Stimulated activated CD8-positive, alpha-beta memory T cell treated with anti-CD3 and anti-CD28 coated beads, Interleukin-7, amount 100 ng/mL, for 1 hour (primary cell): ENCODE measurements around the gene EML4.
"Not testable (repeated sequence)": the region's sequence is repeated elsewhere in the genome, so short reads cannot be mapped to it uniquely, and the experiment has no call there.

Source experiments
- DNase-seq, 2 donors: peaks; one replicate each; pipeline ENCODE4 v3.0.0-alpha.2; 2020; ENCODE audit warnings: low read depth in 2 of 2

The EML4 gene

GRCh38 chr2:42171396-42171980 lies 2.3 kb downstream of the EML4 start:
- no peak for DNase-seq

GRCh38 chr2:42172020-42172419 lies 2.9 kb downstream of the EML4 start:
- no peak for DNase-seq

- DNase-seq: no peak
These were observed 3.4 kb downstream of the EML4 start for GRCh38 chr2:42172566-42172965.

GRCh38 chr2:42173467-42173866 lies 4.3 kb downstream of the EML4 start:
- DNase-seq: not testable (repeated sequence)

GRCh38 chr2:42176992-42177738 lies 8.0 kb downstream of the EML4 start:
- no peak for DNase-seq

GRCh38 chr2:42178335-42178734 lies 9.2 kb downstream of the EML4 start:
- DNase-seq: no peak

GRCh38 chr2:42180300-42180699 lies 11.1 kb downstream of the EML4 start:
- no peak for DNase-seq

GRCh38 chr2:42182654-42183308 lies 13.6 kb downstream of the EML4 start:
- DNase-seq: no peak

- DNase-seq: no peak
These were observed 14.6 kb downstream of the EML4 start for GRCh38 chr2:42183775-42184174.

- no peak for DNase-seq
These were observed 15.2 kb downstream of the EML4 start for GRCh38 chr2:42184346-42184745.

GRCh38 chr2:42185220-42185921 lies 16.2 kb downstream of the EML4 start:
- no peak for DNase-seq

GRCh38 chr2:42186366-42186765 lies 17.2 kb downstream of the EML4 start:
- DNase-seq: no peak

- no peak for DNase-seq
These were observed 17.9 kb downstream of the EML4 start for GRCh38 chr2:42186945-42187632.

- DNase-seq: no peak
These were observed 18.7 kb downstream of the EML4 start for GRCh38 chr2:42187886-42188285.

- no peak for DNase-seq
These were observed 20.0 kb downstream of the EML4 start for GRCh38 chr2:42189235-42189566.

- no peak for DNase-seq
These were observed 21.0 kb downstream of the EML4 start for GRCh38 chr2:42190191-42190590.

- no peak for DNase-seq
These were observed 22.3 kb downstream of the EML4 start for GRCh38 chr2:42191285-42192009.

GRCh38 chr2:42192010-42192373 lies 22.8 kb downstream of the EML4 start:
- no peak for DNase-seq

- DNase-seq: no peak
These were observed 23.8 kb downstream of the EML4 start for GRCh38 chr2:42192652-42193566.

- no peak for DNase-seq
These were observed 24.6 kb downstream of the EML4 start for GRCh38 chr2:42193722-42194187.
